SK-N-MC (cell line): ENCODE results near the gene KCTD1.

Experiments
- DNase-seq: peaks from one replicate; pipeline ENCODE4 v3.0.0-alpha.2; 2011; ENCODE audit warnings: low read depth, low spot score
- H3K27ac ChIP-seq: fragments of 200-600 bp; sonication (generic); 2 replicates; pipeline ENCODE4 v1.5.1; 2016; ENCODE audit warnings: mixed run types
- H3K36me3 ChIP-seq: fragments of 200-600 bp; sonication (generic); 2 replicates; pipeline ENCODE4 v1.6.1; 2017; ENCODE audit warnings: antibody characterized with exemption, low read length, mixed read lengths; ENCODE audit not compliant: insufficient read depth
- H3K4me3 ChIP-seq: fragments of 200-600 bp; sonication (generic); 2 replicates; pipeline ENCODE4 v1.5.1; 2016
- H3K9ac ChIP-seq: fragments of 200-600 bp; sonication (generic); 2 replicates; pipeline ENCODE4 v1.8.0; 2017; ENCODE audit warnings: mixed run types, mixed read lengths; ENCODE audit not compliant: insufficient read length
- H3K9me3 ChIP-seq: fragments of 200-600 bp; sonication (generic); 2 replicates; pipeline ENCODE4 v1.6.1; 2017; ENCODE audit warnings: low read depth, mild to moderate bottlenecking, antibody characterized with exemption, low read length, moderate library complexity, mixed read lengths
- EZH2 ChIP-seq: fragments of 200-600 bp; sonication (generic); IDR thresholded peaks from one replicate; pipeline ENCODE4 v1.6.1; 2017; ENCODE audit warnings: antibody characterized with exemption
- FOXP2 ChIP-seq: optimal IDR thresholded peaks from 2 replicates; pipeline ENCODE3; 2011; ENCODE audit warnings: mild to moderate bottlenecking, moderate library complexity; ENCODE audit not compliant: insufficient read depth; ENCODE audit errors: extremely low read length, control extremely low read depth
- POLR2AphosphoS5 ChIP-seq: IDR thresholded peaks from 2 replicates; pipeline ENCODE4 v1.6.1; 2012; ENCODE audit warnings: mild to moderate bottlenecking, low read depth, low read length, borderline replicate concordance

Gene KCTD1

DNA sequence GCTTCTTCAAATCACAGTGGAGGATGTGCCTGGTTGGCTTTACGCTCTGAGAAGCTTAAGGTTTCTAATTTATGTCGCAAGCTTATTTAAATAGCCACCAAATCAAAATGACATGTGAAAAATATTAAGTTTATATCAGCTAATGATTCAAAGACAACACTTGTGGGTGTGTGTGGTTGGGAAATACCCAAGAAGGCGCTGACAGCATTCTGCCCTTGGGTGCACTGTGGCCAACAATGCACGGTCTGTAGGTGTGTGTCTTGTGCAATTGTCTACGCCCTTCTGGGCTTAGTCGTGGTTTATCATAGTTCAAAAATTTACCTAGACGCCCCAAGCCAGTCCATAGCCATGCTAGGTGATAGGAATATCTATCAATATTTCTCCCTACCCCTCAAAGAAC is 60.9 kb downstream of the KCTD1 start:
- no peak overlapping the region for H3K4me3 ChIP-seq
- TF ChIP-seq EZH2 = no peak
- TF ChIP-seq POLR2AphosphoS5 = no peak
- TF ChIP-seq FOXP2 = no peak
- H3K9ac ChIP-seq = no peak overlapping the region
- no peak overlapping the region for H3K27ac ChIP-seq
- no peaks in the 10 kb centered on the region for H3K9me3 ChIP-seq
- DNase-seq = no peak
- H3K36me3 ChIP-seq = no peaks in the 10 kb centered on the region

DNA sequence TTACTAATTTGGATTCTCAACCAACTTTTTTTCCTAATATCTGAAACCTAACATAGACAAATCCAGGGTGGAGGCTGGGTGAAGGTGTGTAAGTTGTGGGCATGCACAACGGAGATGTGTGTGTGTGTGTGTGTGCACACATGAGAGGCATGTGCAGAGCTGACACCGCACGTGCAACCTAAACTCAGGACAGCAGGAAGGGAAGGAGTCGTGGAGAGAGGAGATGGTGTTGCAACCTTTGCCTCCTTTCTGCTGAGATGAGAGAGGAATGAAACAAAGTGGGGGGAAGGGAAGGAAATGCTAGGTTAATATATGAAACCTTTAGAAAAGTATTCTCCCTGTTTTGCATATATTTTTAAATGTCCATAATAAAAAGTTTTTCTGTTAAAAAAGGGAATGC is 64.7 kb downstream of the KCTD1 start:
- Histone ChIP-seq H3K36me3 (no peaks in the 10 kb centered on the region), H3K27ac (no peak overlapping the region), H3K4me3 (no peak overlapping the region), H3K9ac (no peak overlapping the region), H3K9me3 (no peaks in the 10 kb centered on the region)
- no peak for TF ChIP-seq FOXP2
- no peak for DNase-seq

DNA sequence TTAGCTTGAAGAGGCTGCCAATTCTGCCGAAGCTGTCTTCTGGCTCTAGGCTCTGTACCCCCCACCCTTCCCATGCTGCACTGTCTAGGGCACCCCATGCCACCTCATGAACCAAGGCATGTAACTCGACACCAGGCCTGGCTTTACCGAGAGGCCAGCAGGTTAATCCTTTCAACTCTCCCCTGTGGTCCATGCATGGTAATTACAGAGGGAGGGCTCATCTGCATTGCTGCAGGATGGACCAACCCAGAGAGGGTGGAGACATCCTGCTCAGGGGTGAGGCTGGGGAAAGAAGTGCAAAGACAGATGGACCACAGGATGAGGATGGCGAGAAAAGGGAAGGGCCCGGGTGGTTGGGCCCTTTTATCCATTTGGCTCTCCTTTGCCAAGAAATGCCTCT is 65.8 kb downstream of the KCTD1 start:
- no peaks in the 10 kb centered on the region for H3K36me3 ChIP-seq
- H3K4me3 ChIP-seq = no peak overlapping the region
- no peak overlapping the region for H3K27ac ChIP-seq
- H3K9me3 ChIP-seq = no peaks in the 10 kb centered on the region
- DNase-seq = no peak
- no peak for TF ChIP-seq EZH2
- TF ChIP-seq FOXP2 = no peak
- no peak for TF ChIP-seq POLR2AphosphoS5
- no peak overlapping the region for H3K9ac ChIP-seq

- TF ChIP-seq EZH2 (no peak), FOXP2 (no peak), POLR2AphosphoS5 (no peak)
- no peak overlapping the region for H3K4me3 ChIP-seq
- no peak overlapping the region for H3K9ac ChIP-seq
- peaks cover 3% of the 10 kb centered on the region for H3K36me3 ChIP-seq
- H3K27ac ChIP-seq = no peak overlapping the region
- DNase-seq = no peak
- no peaks in the 10 kb centered on the region for H3K9me3 ChIP-seq
Measured at GRCh38 chr18:26480897-26481795, 67.2 kb downstream of the KCTD1 start.

GRCh38 chr18:26479681-26480079 is 68.7 kb downstream of the KCTD1 start:
- Histone ChIP-seq H3K27ac (no peak overlapping the region), H3K36me3 (peaks cover 5% of the 10 kb centered on the region), H3K4me3 (no peak overlapping the region), H3K9ac (no peak overlapping the region), H3K9me3 (no peaks in the 10 kb centered on the region)
- no peak for DNase-seq
- TF ChIP-seq EZH2 = no peak
- no peak for TF ChIP-seq FOXP2
- no peak for TF ChIP-seq POLR2AphosphoS5

DNA sequence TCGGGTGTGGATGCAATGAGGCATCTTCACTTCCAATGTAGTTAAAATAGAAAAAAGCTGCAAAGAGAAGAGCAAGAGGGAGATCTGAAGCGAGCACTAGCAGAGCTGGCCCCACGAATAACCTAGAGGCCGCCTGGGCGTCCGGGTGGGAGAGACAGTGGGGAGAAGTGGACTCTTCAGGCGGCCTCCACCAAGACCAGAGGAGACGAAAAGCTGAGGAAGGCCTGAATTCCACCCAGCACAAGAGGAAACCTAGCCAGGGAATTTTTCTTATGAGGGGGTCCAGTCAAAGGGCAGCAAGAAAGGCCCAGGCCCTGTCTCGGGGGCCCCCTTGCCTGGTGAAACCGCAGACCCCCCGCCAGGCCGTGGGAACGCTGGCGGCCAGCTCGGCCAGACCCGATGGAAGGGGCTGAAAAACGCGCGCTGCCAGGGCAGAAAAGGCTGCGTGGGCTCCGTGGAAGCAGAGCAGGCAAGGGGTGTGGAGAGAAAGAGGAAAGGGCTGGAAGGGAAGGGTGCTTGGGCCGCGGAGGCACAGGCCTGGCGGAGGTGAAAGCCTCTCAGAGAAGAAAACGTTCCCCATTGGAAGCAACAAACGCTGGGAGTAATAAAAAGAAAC is 69.2 kb downstream of the KCTD1 start:
- H3K36me3 ChIP-seq = peaks cover 5% of the 10 kb centered on the region
- TF ChIP-seq POLR2AphosphoS5 (no peak), EZH2 (no peak), FOXP2 (no peak)
- no peak overlapping the region for H3K9ac ChIP-seq
- H3K9me3 ChIP-seq = no peaks in the 10 kb centered on the region
- H3K27ac ChIP-seq = no peak overlapping the region
- H3K4me3 ChIP-seq = no peak overlapping the region
- DNase-seq = no peak

DNA sequence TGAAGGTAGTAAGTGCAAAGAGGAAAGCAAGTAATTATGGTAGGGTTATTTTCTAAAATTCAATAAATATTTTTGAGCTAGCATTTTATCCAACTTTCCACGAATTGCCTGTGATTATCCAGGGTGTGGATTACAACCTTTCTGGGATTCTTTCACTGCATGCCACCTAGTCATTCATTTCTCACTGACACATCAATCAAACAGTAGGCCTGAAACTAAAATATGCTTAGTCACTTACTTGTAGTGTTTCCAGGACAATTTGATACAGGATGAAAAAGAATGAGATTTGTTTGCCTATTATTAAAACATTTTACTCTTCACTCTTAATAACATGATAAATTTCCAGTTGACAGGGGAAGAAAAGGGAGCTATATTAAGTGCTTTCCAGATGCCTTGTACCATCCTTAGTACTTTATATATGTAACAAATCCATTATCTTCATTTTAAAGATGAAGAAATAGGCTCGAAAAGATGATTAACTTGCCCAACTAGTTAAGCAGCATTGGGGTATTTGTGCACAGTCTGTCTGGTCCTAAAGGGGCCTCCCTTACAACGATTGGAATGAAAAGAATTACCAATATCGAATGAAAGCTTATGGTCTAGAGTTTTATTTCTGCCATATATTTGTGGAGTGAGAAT is 70.4 kb downstream of the KCTD1 start:
- TF ChIP-seq EZH2 (no peak), FOXP2 (no peak), POLR2AphosphoS5 (no peak)
- Histone ChIP-seq H3K36me3 (peaks cover 5% of the 10 kb centered on the region), H3K4me3 (no peak overlapping the region), H3K27ac (no peak overlapping the region), H3K9me3 (no peaks in the 10 kb centered on the region), H3K9ac (no peak overlapping the region)
- DNase-seq = no peak

DNA sequence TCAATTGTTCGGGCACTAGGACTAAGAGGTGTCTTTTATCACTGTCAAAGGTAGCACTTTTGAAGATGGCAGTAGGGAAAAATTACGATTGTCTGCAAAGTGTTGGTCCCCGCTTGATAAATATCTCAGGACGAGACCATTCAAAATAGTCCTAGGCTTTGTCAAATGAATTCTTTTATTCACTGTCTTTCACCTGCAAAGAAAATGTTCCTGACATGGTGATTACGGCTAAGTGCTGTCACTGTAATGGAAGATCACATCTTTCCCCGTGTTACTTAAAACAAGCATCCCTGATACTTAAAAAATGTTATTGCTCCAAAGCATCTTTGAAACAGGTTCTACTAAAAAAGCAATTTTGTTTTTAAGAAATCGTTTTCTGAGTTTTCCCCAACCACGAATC is 71.7 kb downstream of the KCTD1 start:
- TF ChIP-seq EZH2 = no peak
- no peak for TF ChIP-seq FOXP2
- no peak for TF ChIP-seq POLR2AphosphoS5
- Histone ChIP-seq H3K9me3 (no peaks in the 10 kb centered on the region), H3K4me3 (no peak overlapping the region), H3K9ac (no peak overlapping the region), H3K27ac (no peak overlapping the region), H3K36me3 (peaks cover 5% of the 10 kb centered on the region)
- DNase-seq = no peak

GRCh38 chr18:26474542-26474941 is 73.8 kb downstream of the KCTD1 start:
- TF ChIP-seq FOXP2 = no peak
- TF ChIP-seq EZH2 = no peak
- no peak for TF ChIP-seq POLR2AphosphoS5
- H3K9me3 ChIP-seq = no peaks in the 10 kb centered on the region
- peaks cover 5% of the 10 kb centered on the region for H3K36me3 ChIP-seq
- no peak overlapping the region for H3K4me3 ChIP-seq
- H3K27ac ChIP-seq = no peak overlapping the region
- no peak for DNase-seq
- H3K9ac ChIP-seq = no peak overlapping the region
